K562 (cell line): ENCODE measurements around the gene TRIP10. TPM values are rescaled to one million over a fixed set of nuclear protein-coding genes. Genes with fewer than 3 reads are reported as not detected.
A peak's percentile ranks its signal among the peaks of the same experiment; 100 is the strongest.

Source experiments
- BCL6 ChIP-seq: fragments of 250-450 bp; sonication (Bioruptor Pico); IDR thresholded peaks from 2 replicates; pipeline ENCODE4 v1.4.0; 2020
- CEBPG ChIP-seq, 3 experiments: fragments of 200-800 bp in 1 of 3; sonication (Bioruptor generic) in 1 of 3; sonication (generic) in 1 of 3; formaldehyde crosslinking in 1 of 3; IDR thresholded peaks in 2 of 3; conservative IDR thresholded peaks in 1 of 3; 2 replicates each; pipeline versions ENCODE4 v1.6.1 to v1.8.0; 2016 to 2022; ENCODE audit warnings: missing compliant biosample characterization in 2 of 3, missing genetic modification characterization in 2 of 3, mild to moderate bottlenecking in 1 of 3, missing genetic modification reagents in 1 of 3
- DPF2 ChIP-seq: fragments of 450-650 bp; IDR thresholded peaks from 2 replicates; pipeline ENCODE4 v1.6.1; 2016
- EP400 ChIP-seq: fragments of 450-650 bp; IDR thresholded peaks from 2 replicates; pipeline ENCODE4 v1.6.1; 2017; ENCODE audit warnings: antibody characterized with exemption, mild to moderate bottlenecking, moderate library complexity
- HDAC3 ChIP-seq: fragments of 450-650 bp; IDR thresholded peaks from 2 replicates; pipeline ENCODE4 v1.6.1; 2018; ENCODE audit warnings: borderline replicate concordance, mild to moderate bottlenecking, moderate library complexity; ENCODE audit not compliant: partially characterized antibody
- MYBL2 ChIP-seq, 2 experiments: fragments of 450-650 bp in 1 of 2; sonication (generic) in 1 of 2; formaldehyde crosslinking in 1 of 2; IDR thresholded peaks; 2 replicates each; pipeline versions ENCODE4 v1.6.1 to v1.8.1; 2017 to 2022; ENCODE audit warnings: borderline replicate concordance in 1 of 2, inconsistent platforms in 1 of 2, low read depth in 1 of 2, mild to moderate bottlenecking in 1 of 2, missing genetic modification reagents in 1 of 2, moderate library complexity in 1 of 2
- POLR2AphosphoS5 ChIP-seq: IDR thresholded peaks from 2 replicates; pipeline ENCODE4 v1.6.1; 2011; ENCODE audit warnings: mild to moderate bottlenecking, low read depth, low read length, moderate library complexity; ENCODE audit not compliant: control insufficient read depth, insufficient read depth
- RBM25 ChIP-seq: fragments of 200-400 bp; formaldehyde crosslinking; IDR thresholded peaks from 2 replicates; pipeline ENCODE4 v1.6.1; 2018; ENCODE audit warnings: low read length, low read depth, moderate library complexity; ENCODE audit not compliant: severe bottlenecking
- RFX1 ChIP-seq: fragments of 450-650 bp; IDR thresholded peaks from 2 replicates; pipeline ENCODE4 v1.6.1; 2016; ENCODE audit warnings: mild to moderate bottlenecking, moderate library complexity
- SAFB2 ChIP-seq: fragments of 200-400 bp; formaldehyde crosslinking; IDR thresholded peaks from 2 replicates; pipeline ENCODE4 v1.6.1; 2018; ENCODE audit warnings: borderline replicate concordance, low read length, low read depth, moderate library complexity; ENCODE audit not compliant: severe bottlenecking
- SIN3B ChIP-seq: fragments of 450-650 bp; IDR thresholded peaks from 2 replicates; pipeline ENCODE4 v1.6.1; 2017; ENCODE audit warnings: low read depth, mild to moderate bottlenecking, moderate library complexity
- TAF7 ChIP-seq: fragments of 450-650 bp; IDR thresholded peaks from 2 replicates; pipeline ENCODE4 v1.6.1; 2016; ENCODE audit warnings: missing genetic modification characterization, missing compliant biosample characterization
- TEAD4 ChIP-seq, 2 experiments: sonication (generic) in 1 of 2; formaldehyde crosslinking in 1 of 2; IDR thresholded peaks; 2 replicates each; pipeline versions ENCODE4 v1.6.1 to v1.8.0; 2012 to 2022; ENCODE audit warnings: borderline replicate concordance in 1 of 2, inconsistent platforms in 1 of 2, low read length in 1 of 2, mild to moderate bottlenecking in 1 of 2, missing genetic modification reagents in 1 of 2
- ZNF212 ChIP-seq: fragments of 450-650 bp; formaldehyde crosslinking; IDR thresholded peaks from 2 replicates; pipeline ENCODE4 v1.4.0; 2020; ENCODE audit warnings: mild to moderate bottlenecking
- ZNF79 ChIP-seq: fragments of 250-450 bp; sonication (Bioruptor Pico); IDR thresholded peaks from 2 replicates; pipeline ENCODE4 v1.4.0; 2020; ENCODE audit warnings: low read depth, mild to moderate bottlenecking, moderate library complexity
- polyA plus RNA-seq, 8 experiments: library from polyadenylated mRNA; depleted of rRNA in 4 of 8; stranded (reverse) in 5 of 8; unstranded in 3 of 8; fragments of >200 nt; fragmentation: Nextera tagmentation in 2 of 8; fragmentation: Illumina TruSeq in 1 of 8; extraction: Ambion mirVana in 2 of 8; extraction: Trizol in 1 of 8; gene quantifications; 2 replicates each; pipeline versions ENCODE4 v1.2.1 to v1.2.3, GENCODE V29; 2011 to 2014; ENCODE audit warnings: inconsistent platforms in 1 of 8, missing spikeins in 1 of 8
- total RNA-seq, 7 experiments: library from RNA; depleted of rRNA in 6 of 7; stranded (reverse); fragments of >200 nt in 6 of 7; fragmentation: Illumina TruSeq in 2 of 7; extraction: Trizol in 2 of 7; gene quantifications; 2 replicates each; pipeline versions ENCODE4 v1.2.1 to v1.2.3, GENCODE V29; 2011 to 2021; ENCODE audit warnings: low replicate concordance in 1 of 7
- TF ChIP-seq, protein P1 (sequence below), 2 experiments: IDR thresholded peaks; 2 replicates each; pipeline ENCODE4 v1.6.1; 2012; ENCODE audit warnings: improper control_type of control experiment in 2 of 2, low read depth in 2 of 2, low read length in 2 of 2, borderline replicate concordance in 1 of 2
- TF ChIP-seq, protein P2 (sequence below), 2 experiments: fragments of 450-650 bp in 1 of 2; sonication (generic) in 1 of 2; formaldehyde crosslinking in 1 of 2; IDR thresholded peaks in 1 of 2; conservative IDR thresholded peaks in 1 of 2; 2 replicates each; pipeline versions ENCODE4 v1.6.1 to v1.8.1; 2016 to 2023; ENCODE audit warnings: mild to moderate bottlenecking in 2 of 2, moderate library complexity in 2 of 2, inconsistent platforms in 1 of 2, missing genetic modification reagents in 1 of 2
- TF ChIP-seq, protein P3 (sequence below), 2 experiments: IDR thresholded peaks; 2 replicates each; pipeline ENCODE4 v1.6.1; 2011; ENCODE audit warnings: borderline replicate concordance in 1 of 2, control low read depth in 1 of 2, low read depth in 1 of 2, low read length in 1 of 2, mild to moderate bottlenecking in 1 of 2, mixed read lengths in 1 of 2, moderate library complexity in 1 of 2; ENCODE audit not compliant: insufficient read depth in 1 of 2, insufficient read length in 1 of 2, poor library complexity in 1 of 2, severe bottlenecking in 1 of 2; ENCODE audit errors: extremely low read depth in 1 of 2

Gene TRIP10
- total and polyA plus RNA-seq, 9 of the 15 experiments (the other 6 are each of a cell fraction or from before 2014, with no cell fraction given), result 1.2 to 66.8 (median 36.1) TPM

DNA sequence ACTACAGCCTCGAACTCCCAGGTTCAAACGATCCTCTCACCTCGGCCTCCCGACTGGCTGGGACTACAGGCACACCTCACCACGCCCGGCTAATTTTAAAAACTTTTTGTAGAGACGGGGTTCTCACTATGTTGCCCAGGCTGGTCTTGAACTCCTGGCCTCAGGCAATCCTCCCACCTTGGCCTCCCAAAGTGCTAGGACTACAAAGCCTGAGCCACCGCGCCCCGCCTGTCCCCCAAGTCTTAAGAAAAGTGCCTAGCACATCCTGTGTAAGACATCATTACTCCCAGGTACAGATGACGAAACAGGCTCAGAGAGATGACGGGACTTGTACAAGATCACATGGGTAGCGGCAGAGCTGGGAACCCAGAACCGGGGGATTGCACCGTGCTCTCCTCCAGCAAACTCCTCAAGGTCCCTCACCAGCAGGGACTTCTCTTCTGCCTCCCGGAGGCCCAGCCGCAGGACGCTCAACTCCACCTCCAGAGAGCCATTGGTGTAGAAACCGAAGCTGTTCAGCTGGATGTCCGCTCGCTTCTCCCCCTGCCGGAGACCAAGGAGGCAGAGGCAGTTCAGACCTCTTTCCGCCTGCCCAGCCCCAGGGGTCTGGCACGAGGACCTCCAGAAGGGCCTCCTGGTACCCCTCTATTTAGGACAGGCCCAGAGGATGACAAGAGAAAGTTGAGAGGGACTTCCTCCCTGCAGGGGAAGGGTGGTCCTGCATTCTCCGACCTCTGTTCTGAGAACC is 3.1 kb upstream of the TRIP10 start (continued):
- TF ChIP-seq, protein P1, sequence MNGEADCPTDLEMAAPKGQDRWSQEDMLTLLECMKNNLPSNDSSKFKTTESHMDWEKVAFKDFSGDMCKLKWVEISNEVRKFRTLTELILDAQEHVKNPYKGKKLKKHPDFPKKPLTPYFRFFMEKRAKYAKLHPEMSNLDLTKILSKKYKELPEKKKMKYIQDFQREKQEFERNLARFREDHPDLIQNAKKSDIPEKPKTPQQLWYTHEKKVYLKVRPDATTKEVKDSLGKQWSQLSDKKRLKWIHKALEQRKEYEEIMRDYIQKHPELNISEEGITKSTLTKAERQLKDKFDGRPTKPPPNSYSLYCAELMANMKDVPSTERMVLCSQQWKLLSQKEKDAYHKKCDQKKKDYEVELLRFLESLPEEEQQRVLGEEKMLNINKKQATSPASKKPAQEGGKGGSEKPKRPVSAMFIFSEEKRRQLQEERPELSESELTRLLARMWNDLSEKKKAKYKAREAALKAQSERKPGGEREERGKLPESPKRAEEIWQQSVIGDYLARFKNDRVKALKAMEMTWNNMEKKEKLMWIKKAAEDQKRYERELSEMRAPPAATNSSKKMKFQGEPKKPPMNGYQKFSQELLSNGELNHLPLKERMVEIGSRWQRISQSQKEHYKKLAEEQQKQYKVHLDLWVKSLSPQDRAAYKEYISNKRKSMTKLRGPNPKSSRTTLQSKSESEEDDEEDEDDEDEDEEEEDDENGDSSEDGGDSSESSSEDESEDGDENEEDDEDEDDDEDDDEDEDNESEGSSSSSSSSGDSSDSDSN (IDR thresholded peaks at IDR 0.05; ENCODE audit: borderline replicate concordance in 1 of 2, low read depth in 2 of 2, low read length in 2 of 2), result peak; percentile 88 to 97; a peak in 3 of 4 replicates
- TF ChIP-seq, protein P2, sequence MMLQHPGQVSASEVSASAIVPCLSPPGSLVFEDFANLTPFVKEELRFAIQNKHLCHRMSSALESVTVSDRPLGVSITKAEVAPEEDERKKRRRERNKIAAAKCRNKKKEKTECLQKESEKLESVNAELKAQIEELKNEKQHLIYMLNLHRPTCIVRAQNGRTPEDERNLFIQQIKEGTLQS (IDR thresholded peaks at IDR 0.05), result peak; percentile 91
- TF ChIP-seq, protein P2 (CRISPR knock-in tag; conservative IDR thresholded peaks at IDR 0.05), result no peak
- no peak for TF ChIP-seq TAF7 (tag)
- no peak for TF ChIP-seq HDAC3
- TF ChIP-seq CEBPG (CRISPR knock-in tag; IDR thresholded peaks at IDR 0.05), result peak; percentile 72
- peak; percentile 52 to 78; a peak in 3 of 4 replicates for TF ChIP-seq CEBPG (tag; conservative IDR thresholded peaks at IDR 0.05 in 1 of 2, IDR thresholded peaks at IDR 0.05 in 1 of 2)
- TF ChIP-seq TEAD4 (IDR thresholded peaks at IDR 0.05; ENCODE audit: low read length), result peak; percentile 8; the same call in 1 of the 2 replicates
- no peak for TF ChIP-seq TEAD4 (CRISPR knock-in tag; IDR thresholded peaks at IDR 0.05; ENCODE audit: borderline replicate concordance)
- TF ChIP-seq POLR2AphosphoS5, result peak; percentile 60
- TF ChIP-seq SIN3B, result 0 out of 2 replicates have a peak, but pooled peaks have one; percentile 8
- no peak for TF ChIP-seq MYBL2 (IDR thresholded peaks at IDR 0.05; ENCODE audit: low read depth)
- no peak for TF ChIP-seq MYBL2 (CRISPR knock-in tag; IDR thresholded peaks at IDR 0.05; ENCODE audit: borderline replicate concordance)
- TF ChIP-seq BCL6 (CRISPR knock-in tag), result no peak
- TF ChIP-seq SAFB2, result no peak
- TF ChIP-seq, protein P3, sequence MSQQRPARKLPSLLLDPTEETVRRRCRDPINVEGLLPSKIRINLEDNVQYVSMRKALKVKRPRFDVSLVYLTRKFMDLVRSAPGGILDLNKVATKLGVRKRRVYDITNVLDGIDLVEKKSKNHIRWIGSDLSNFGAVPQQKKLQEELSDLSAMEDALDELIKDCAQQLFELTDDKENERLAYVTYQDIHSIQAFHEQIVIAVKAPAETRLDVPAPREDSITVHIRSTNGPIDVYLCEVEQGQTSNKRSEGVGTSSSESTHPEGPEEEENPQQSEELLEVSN (IDR thresholded peaks at IDR 0.05; ENCODE audit: borderline replicate concordance in 1 of 2, extremely low read depth in 1 of 2, insufficient read depth in 1 of 2, insufficient read length in 1 of 2, low read depth in 1 of 2, low read length in 1 of 2, poor library complexity in 1 of 2, severe bottlenecking in 1 of 2), result peak in 1 of 2 experiments; percentile 49
- TF ChIP-seq DPF2, result peak; percentile 26; the same call in 1 of the 2 replicates
- no peak for TF ChIP-seq ZNF79 (CRISPR knock-in tag)
- TF ChIP-seq RBM25, result no peak
- no peak for TF ChIP-seq ZNF212
- TF ChIP-seq EP400, result peak; percentile 63
- TF ChIP-seq RFX1, result no peak
